SK-N-MC (cell line): ENCODE measurements around the gene COQ3.
A peak's percentile ranks its signal among the peaks of the same experiment; 100 is the strongest.

Experiments used
- DNase-seq: peaks from one replicate; pipeline ENCODE4 v3.0.0-alpha.2; 2011; ENCODE audit warnings: low read depth, low spot score
- H3K27ac ChIP-seq: fragments of 200-600 bp; sonication (generic); 2 replicates; pipeline ENCODE4 v1.5.1; 2016; ENCODE audit warnings: mixed run types
- H3K36me3 ChIP-seq: fragments of 200-600 bp; sonication (generic); 2 replicates; pipeline ENCODE4 v1.6.1; 2017; ENCODE audit warnings: antibody characterized with exemption, low read length, mixed read lengths; ENCODE audit not compliant: insufficient read depth
- H3K4me3 ChIP-seq: fragments of 200-600 bp; sonication (generic); 2 replicates; pipeline ENCODE4 v1.5.1; 2016
- H3K9ac ChIP-seq: fragments of 200-600 bp; sonication (generic); 2 replicates; pipeline ENCODE4 v1.8.0; 2017; ENCODE audit warnings: mixed run types, mixed read lengths; ENCODE audit not compliant: insufficient read length
- H3K9me3 ChIP-seq: fragments of 200-600 bp; sonication (generic); 2 replicates; pipeline ENCODE4 v1.6.1; 2017; ENCODE audit warnings: low read depth, mild to moderate bottlenecking, antibody characterized with exemption, low read length, moderate library complexity, mixed read lengths
- EZH2 ChIP-seq: fragments of 200-600 bp; sonication (generic); IDR thresholded peaks from one replicate; pipeline ENCODE4 v1.6.1; 2017; ENCODE audit warnings: antibody characterized with exemption
- FOXP2 ChIP-seq: optimal IDR thresholded peaks from 2 replicates; pipeline ENCODE3; 2011; ENCODE audit warnings: mild to moderate bottlenecking, moderate library complexity; ENCODE audit not compliant: insufficient read depth; ENCODE audit errors: extremely low read length, control extremely low read depth
- POLR2AphosphoS5 ChIP-seq: IDR thresholded peaks from 2 replicates; pipeline ENCODE4 v1.6.1; 2012; ENCODE audit warnings: mild to moderate bottlenecking, low read depth, low read length, borderline replicate concordance

Gene COQ3

DNA sequence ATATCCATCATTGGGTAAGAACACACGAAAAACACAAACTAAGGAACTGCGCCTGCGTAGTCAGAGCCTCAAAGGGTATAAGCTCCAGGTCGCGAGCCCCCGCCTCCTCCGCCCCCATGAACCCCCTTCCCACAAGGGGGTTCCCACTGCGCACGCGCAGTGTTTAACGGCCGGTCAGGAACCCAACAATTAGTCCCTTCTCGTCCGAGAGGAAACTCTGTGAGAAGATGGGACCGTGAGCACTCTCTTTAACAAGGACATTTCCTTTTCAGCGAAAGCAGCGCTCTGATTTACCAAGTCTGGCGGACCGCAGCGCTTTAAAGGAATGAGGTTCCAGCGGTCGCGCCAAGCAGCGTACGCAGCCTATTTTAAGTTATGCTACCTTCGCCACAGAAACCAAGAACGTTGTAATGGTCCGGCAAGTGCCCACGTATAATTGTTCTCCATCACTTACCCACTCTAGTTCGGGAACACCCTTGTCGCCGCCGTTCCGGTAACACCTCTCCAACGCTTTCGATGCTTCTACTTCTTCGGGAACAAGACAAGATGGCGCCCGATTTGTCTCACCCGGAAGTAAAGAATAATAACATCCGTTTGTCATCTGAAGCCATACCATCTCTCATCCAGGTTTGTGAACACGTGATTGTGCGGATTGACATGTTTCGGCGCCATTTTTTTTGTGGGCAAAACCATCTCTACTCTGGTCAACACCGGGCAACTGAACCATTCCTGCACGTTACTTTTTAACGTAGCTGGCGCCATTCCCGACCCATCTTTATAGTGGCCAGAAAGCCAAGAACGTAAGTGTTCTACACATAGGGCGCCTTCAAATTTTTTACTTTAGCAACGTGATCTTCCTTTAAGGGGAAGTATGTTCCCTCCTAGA is 31.0 kb upstream of the COQ3 start, which contains the start of gene PNISR:
Gene PNISR (minus strand): TSS at position 548 of the 886 bp plus-strand sequence. CDS start 10,649 bp downstream, outside the sequence.
- DNase-seq = peak; percentile 98
- Histone ChIP-seq H3K9ac (peak within 1 kb of the TSS; percentile 88), H3K9me3 (no peaks in the 10 kb centered on the region), H3K27ac (peak within 1 kb of the TSS; percentile 94), H3K36me3 (peaks cover 31% of the 10 kb centered on the region), H3K4me3 (peak within 1 kb of the TSS; percentile 89)
- TF ChIP-seq FOXP2 (peak; percentile 12), EZH2 (no peak), POLR2AphosphoS5 (peak; percentile 88)

DNA sequence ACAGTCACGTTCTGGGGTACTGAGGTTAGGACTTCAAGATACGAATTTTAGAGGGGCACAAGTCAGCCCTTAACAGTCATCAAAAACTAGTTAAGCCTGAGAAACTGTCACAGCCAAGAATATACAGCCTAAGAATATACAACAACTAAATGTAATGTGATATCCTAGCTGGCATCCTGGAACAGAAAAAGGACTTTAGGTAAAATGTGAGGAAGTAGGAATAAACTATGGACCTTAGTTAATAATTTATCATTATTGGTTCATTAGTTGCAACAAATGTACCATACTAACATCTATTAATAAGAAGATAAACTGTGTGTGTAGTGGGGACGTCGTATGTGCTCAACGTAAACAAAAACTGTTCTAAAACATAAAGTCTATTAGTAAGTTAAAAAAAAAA is 30.0 kb upstream of the COQ3 start:
- Histone ChIP-seq H3K9me3 (no peaks in the 10 kb centered on the region), H3K36me3 (peaks cover 31% of the 10 kb centered on the region), H3K27ac (peak overlapping the region; percentile 87), H3K4me3 (peak overlapping the region; percentile 89), H3K9ac (peak overlapping the region; percentile 88)
- no peak for DNase-seq
- TF ChIP-seq FOXP2 (no peak), POLR2AphosphoS5 (no peak), EZH2 (no peak)

DNA sequence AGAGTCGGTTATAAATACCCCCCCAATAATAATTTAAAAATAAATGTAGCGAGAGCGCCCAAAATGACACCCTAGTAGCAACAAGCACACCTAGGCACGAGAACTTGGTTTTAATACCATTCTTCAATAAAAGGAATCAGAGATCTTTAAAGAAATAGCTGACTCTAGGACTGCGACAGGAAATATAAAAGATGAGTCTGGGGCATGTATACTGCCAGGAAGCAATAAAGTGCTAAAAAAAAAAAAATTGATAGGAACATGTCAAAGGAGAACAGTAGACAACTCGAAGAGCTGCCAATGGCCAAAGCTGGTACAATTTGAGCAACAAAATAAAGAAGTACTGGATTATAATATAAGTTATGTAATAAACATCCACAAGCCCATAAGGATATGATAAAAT is 28.9 kb upstream of the COQ3 start:
- Histone ChIP-seq H3K27ac (peak overlapping the region; percentile 87), H3K36me3 (peaks cover 31% of the 10 kb centered on the region), H3K9ac (peak overlapping the region; percentile 88), H3K4me3 (peak overlapping the region; percentile 89), H3K9me3 (no peaks in the 10 kb centered on the region)
- DNase-seq = peak; percentile 34
- peak; percentile 51; the same call in 1 of the 2 replicates for TF ChIP-seq POLR2AphosphoS5
- TF ChIP-seq FOXP2 = no peak
- TF ChIP-seq EZH2 = no peak

DNA sequence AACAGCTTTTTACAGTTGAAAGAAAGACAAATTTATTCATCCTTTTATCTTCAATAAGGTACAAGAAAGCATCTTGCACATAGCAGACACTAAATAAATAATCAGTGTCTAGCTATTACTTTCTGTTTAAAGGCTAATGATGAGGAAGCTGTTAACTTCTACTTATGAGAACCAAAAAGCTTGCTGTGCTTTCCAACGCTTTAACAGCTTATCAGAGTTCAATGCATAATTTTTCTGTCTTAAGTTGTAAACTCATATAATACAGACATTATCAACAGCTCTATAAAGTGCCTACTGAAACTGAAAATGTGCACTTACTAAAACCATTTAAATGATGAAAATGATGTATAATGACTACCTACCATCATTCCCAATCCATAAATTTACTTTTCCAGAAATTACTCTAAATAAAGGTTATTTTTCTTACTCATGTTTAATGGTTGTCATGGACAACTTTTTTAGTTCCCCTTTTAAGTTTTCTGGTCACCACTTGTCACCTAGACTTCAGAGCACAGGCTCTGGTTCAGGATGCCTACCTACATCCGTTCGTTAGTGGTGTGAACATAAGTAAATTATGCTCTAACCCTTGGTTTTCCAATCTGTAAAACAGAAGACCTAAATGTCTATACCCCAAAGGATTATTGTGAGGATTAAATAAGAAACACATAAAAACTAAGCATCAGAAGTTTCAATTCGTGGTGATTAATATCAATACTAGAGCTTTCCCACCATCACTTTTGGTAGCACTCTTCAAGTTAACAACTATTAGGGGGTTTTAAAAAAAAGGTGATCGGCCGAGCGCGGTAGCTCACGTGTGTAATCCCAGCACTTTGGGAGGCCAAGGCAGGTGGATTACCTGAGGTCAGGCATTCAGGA is 23.1 kb upstream of the COQ3 start:
- Histone ChIP-seq H3K36me3 (peaks cover 49% of the 10 kb centered on the region), H3K27ac (no peak overlapping the region), H3K4me3 (no peak overlapping the region), H3K9me3 (no peaks in the 10 kb centered on the region), H3K9ac (no peak overlapping the region)
- no peak for DNase-seq
- TF ChIP-seq POLR2AphosphoS5 (no peak), FOXP2 (no peak), EZH2 (no peak)

DNA sequence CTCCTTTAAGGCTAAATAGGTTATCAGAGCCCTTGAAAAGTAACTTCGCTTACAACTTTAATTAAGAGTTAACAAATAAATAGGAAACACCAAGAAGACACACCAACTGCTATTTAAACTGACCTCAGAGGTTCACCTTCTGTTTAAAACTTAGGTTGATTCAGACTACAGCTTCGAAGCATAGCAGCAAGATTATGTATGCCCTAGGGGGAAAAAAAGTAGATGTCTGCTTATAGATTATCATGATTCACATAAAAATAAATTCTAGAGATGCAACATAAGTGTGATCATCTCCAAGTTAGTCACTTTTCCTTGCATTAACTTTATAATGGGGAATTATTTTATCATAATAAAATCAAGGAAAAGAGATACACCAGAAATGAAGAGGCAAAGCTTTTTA is 22.2 kb upstream of the COQ3 start:
- TF ChIP-seq FOXP2 (no peak), EZH2 (no peak), POLR2AphosphoS5 (no peak)

DNA sequence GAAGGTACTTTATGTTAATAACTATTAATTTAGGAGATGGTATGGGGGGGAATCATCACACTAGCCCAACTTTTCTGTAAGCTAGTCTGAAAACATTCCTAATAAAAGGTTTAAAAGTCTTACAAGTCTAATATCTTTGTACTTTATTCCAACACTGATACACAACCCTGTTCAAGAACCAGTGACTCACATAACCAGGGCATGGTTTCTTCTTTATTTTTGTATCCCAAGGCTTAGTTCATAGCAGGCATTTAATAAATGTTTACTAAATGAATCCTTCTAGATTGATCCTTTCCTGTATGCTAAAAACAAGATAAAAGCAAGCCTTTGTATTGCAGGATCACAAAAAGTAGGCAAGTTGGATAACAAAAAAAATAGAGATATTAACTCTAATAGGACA is 21.5 kb upstream of the COQ3 start:
- H3K9ac ChIP-seq = no peak overlapping the region
- H3K4me3 ChIP-seq = no peak overlapping the region
- no peaks in the 10 kb centered on the region for H3K9me3 ChIP-seq
- no peak for TF ChIP-seq FOXP2
- TF ChIP-seq EZH2 = no peak
- TF ChIP-seq POLR2AphosphoS5 = no peak
- H3K36me3 ChIP-seq = peaks cover 52% of the 10 kb centered on the region
- DNase-seq = no peak
- H3K27ac ChIP-seq = no peak overlapping the region

More for the DNA sequence above, 22.2 kb upstream of the COQ3 start:
- Histone ChIP-seq H3K36me3 (peaks cover 48% of the 10 kb centered on the region), H3K27ac (no peak overlapping the region), H3K4me3 (no peak overlapping the region), H3K9ac (no peak overlapping the region), H3K9me3 (no peaks in the 10 kb centered on the region)
- DNase-seq = no peak

DNA sequence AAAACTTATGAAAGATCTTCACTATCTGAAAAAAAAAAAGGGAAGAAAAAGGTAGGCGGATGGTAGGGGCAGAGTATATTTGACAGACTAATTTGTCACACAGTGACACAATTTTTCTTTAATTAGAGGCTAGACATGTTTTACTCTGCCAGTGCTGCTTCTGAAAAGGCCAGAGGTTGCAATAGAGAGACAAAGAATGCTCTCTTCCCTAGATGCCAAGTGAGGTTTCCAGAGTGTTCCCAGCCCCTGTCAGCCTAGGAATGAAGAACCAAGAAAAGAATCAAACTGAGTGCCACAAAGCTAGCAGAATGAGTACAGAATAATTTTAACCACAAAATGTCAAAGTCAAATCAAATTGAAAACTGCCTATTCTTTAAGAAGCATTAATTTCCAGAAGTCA is 18.1 kb upstream of the COQ3 start:
- Histone ChIP-seq H3K9ac (no peak overlapping the region), H3K36me3 (peaks cover 77% of the 10 kb centered on the region), H3K4me3 (no peak overlapping the region), H3K27ac (no peak overlapping the region), H3K9me3 (no peaks in the 10 kb centered on the region)
- TF ChIP-seq EZH2 (no peak), FOXP2 (no peak), POLR2AphosphoS5 (no peak)
- DNase-seq = no peak

DNA sequence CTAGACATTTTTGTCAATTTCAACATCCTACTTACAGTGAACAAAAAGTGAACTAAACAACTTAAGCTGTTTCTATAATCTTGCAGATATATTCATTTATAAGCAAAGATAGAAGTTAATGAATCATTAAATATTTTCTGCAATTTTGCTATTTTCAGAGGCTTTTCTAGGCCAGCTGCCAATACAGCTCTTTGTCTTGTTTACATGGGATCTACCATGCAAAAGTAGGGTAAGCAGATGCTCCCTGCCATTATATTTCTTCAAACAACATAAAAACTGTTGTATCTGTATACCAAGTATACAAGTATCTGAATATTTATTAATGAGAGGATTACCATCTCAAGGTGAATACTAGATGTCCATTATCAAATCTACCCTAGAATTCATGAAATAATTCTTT is 15.7 kb upstream of the COQ3 start:
- Histone ChIP-seq H3K9ac (no peak overlapping the region), H3K27ac (no peak overlapping the region), H3K36me3 (peaks cover 90% of the 10 kb centered on the region), H3K4me3 (no peak overlapping the region), H3K9me3 (no peaks in the 10 kb centered on the region)
- TF ChIP-seq EZH2 (no peak), POLR2AphosphoS5 (no peak), FOXP2 (no peak)
- no peak for DNase-seq

DNA sequence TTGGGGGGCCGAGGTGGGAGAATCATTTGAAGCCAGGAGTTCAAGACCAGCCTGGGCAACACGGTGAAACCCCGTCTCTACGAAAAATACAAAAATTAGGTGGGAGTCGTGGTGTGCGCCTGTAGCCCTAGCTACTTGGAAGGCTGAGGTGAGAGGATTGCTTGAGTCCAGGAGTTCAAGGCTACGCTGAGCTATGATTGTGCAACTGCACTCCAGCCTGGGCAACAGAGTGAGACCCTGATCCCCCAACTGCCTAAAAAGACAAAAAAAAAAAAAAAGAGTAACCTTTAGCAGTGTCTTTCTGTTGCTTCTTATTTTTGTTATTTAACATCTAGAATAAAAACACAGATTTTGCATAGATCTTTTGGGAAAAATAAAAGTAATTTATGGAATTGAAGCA is 13.1 kb upstream of the COQ3 start:
- Histone ChIP-seq H3K4me3 (no peak overlapping the region), H3K9ac (no peak overlapping the region), H3K27ac (no peak overlapping the region), H3K9me3 (no peaks in the 10 kb centered on the region), H3K36me3 (peaks cover 92% of the 10 kb centered on the region)
- TF ChIP-seq FOXP2 = no peak
- TF ChIP-seq EZH2 = no peak
- TF ChIP-seq POLR2AphosphoS5 = no peak
- no peak for DNase-seq
